AML-193 (cell line): ENCODE results near the gene NPFF.
"Not testable (repeated sequence)": the region's sequence is repeated elsewhere in the genome, so short reads cannot be mapped to it uniquely, and the experiment has no call there.

Experiments used
- DNase-seq, 2 experiments: peaks; one replicate each; lab custom pipeline; 2025; lab: John Stamatoyannopoulos, UW

Gene NPFF

GRCh38 chr12:53495903-53496751, 11.2 kb downstream of the NPFF start:
- no peak for DNase-seq

GRCh38 chr12:53493610-53494391, 13.5 kb downstream of the NPFF start:
- no peak for DNase-seq

- peak; percentile 70 to 73 for DNase-seq
These were observed 14.3 kb downstream of the NPFF start for GRCh38 chr12:53492830-53493609.

- DNase-seq, result no peak
These were observed 15.1 kb downstream of the NPFF start for GRCh38 chr12:53492188-53492587.

- no peak for DNase-seq
These were observed 17.9 kb downstream of the NPFF start for GRCh38 chr12:53489242-53489864.

GRCh38 chr12:53486736-53487487, 20.4 kb downstream of the NPFF start:
- no peak for DNase-seq

GRCh38 chr12:53485955-53486735, 21.1 kb downstream of the NPFF start:
- no peak for DNase-seq

- no peak for DNase-seq
These were observed 22.4 kb downstream of the NPFF start for GRCh38 chr12:53484686-53485575.

GRCh38 chr12:53483979-53484377, 23.3 kb downstream of the NPFF start:
- DNase-seq, result no peak

GRCh38 chr12:53483225-53483978, 23.9 kb downstream of the NPFF start:
- no peak for DNase-seq

GRCh38 chr12:53482626-53483168, 24.6 kb downstream of the NPFF start:
- no peak for DNase-seq

- DNase-seq, result no peak
These were observed 25.2 kb downstream of the NPFF start for GRCh38 chr12:53481939-53482586.

GRCh38 chr12:53481458-53481857, 25.8 kb downstream of the NPFF start:
- DNase-seq, result not testable (repeated sequence)

- no peak for DNase-seq
These were observed 26.5 kb downstream of the NPFF start for GRCh38 chr12:53480491-53481442.

- DNase-seq, result no peak
These were observed 28.0 kb downstream of the NPFF start for GRCh38 chr12:53479331-53479730.

- DNase-seq, result no peak
These were observed 28.4 kb downstream of the NPFF start for GRCh38 chr12:53478865-53479264.
